ENCODE results near the gene GGT7. TPM values are rescaled to one million over a fixed set of nuclear protein-coding genes. Genes with fewer than 3 reads are reported as not detected.

GGT7 gene
- total RNA-seq, 4 donors from 2014 or later: 2.9 to 15.8 (median 10.3) TPM

- no peak for TF ChIP-seq CTCF (IDR thresholded peaks at IDR 0.05; ENCODE audit: low read depth)
These were observed 74.3 kb downstream of the GGT7 start for GRCh38 chr20:34798328-34798727.

GRCh38 chr20:34797012-34797995 lies 75.4 kb downstream of the GGT7 start:
- TF ChIP-seq CTCF (IDR thresholded peaks at IDR 0.05; ENCODE audit: low read depth): no peak

Other genes starting within 250 kb of the GGT7 start
- 10 to 100 TPM in 1 of 4 donors, 1 to 10 TPM in 3; 5.7 to 13.9 (median 7.7) TPM for gene PIGU, start 195.8 kb downstream of the GGT7 start, total RNA-seq
- 10 to 100 TPM in 1 of 4 donors, 1 to 10 TPM in 3; 4.4 to 17.1 (median 6.2) TPM for gene TP53INP2, start 168.5 kb downstream of the GGT7 start, total RNA-seq
- 10 to 100 TPM; 16.0 to 23.5 (median 20.4) TPM for gene NCOA6, start 47.2 kb downstream of the GGT7 start, total RNA-seq
- 100 to 1,000 TPM in 3 of 4 donors, 10 to 100 TPM in 1; 97.4 to 252 (median 136) TPM for gene ACSS2, start 3.8 kb upstream of the GGT7 start, total RNA-seq
- 10 to 100 TPM; 25.4 to 42.4 (median 30.0) TPM for gene GSS, start 83.0 kb upstream of the GGT7 start, total RNA-seq
- 1 to 10 TPM in 1 of 4 donors, under 1 TPM in 3; 0.17 to 2.8 (median 0.38) TPM for gene MYH7B, start 83.0 kb upstream of the GGT7 start, total RNA-seq
- 100 to 1,000 TPM in 1 of 4 donors, 10 to 100 TPM in 3; 76.6 to 112 (median 78.5) TPM for gene TRPC4AP, start 220.0 kb upstream of the GGT7 start, total RNA-seq